Endodermal cell (in vitro differentiated cells): ENCODE measurements around the gene BMS1. TPM values are rescaled to one million over a fixed set of nuclear protein-coding genes. Genes with fewer than 3 reads are reported as not detected.
"Not testable (repeated sequence)": the region's sequence is repeated elsewhere in the genome, so short reads cannot be mapped to it uniquely, and the experiment has no call there.

Source experiments
- DNase-seq: peaks from one replicate; pipeline ENCODE4 v3.0.0-alpha.2; 2017
- H3K27ac ChIP-seq: 2 replicates; pipeline ENCODE4 v1.5.1; 2013; ENCODE audit warnings: mild to moderate bottlenecking, low read depth, low read length, moderate library complexity
- H3K27me3 ChIP-seq: 2 replicates; pipeline ENCODE4 v1.6.1; 2013; ENCODE audit warnings: mild to moderate bottlenecking, low read length, moderate library complexity; ENCODE audit not compliant: insufficient read depth, control insufficient read depth, poor library complexity, severe bottlenecking
- H3K36me3 ChIP-seq: 2 replicates; pipeline ENCODE4 v1.7.0; 2013; ENCODE audit warnings: mild to moderate bottlenecking, low read length, moderate library complexity; ENCODE audit not compliant: control insufficient read depth, insufficient read depth
- H3K4me1 ChIP-seq: one replicate; pipeline ENCODE4 v1.7.0; 2013; ENCODE audit warnings: low read length; ENCODE audit not compliant: control insufficient read depth, insufficient read depth
- H3K4me3 ChIP-seq: 2 replicates; pipeline ENCODE4 v1.5.1; 2013; ENCODE audit warnings: mild to moderate bottlenecking, low read length, moderate library complexity
- H3K9ac ChIP-seq: 2 replicates; pipeline ENCODE4 v1.6.1; 2013; ENCODE audit warnings: mild to moderate bottlenecking, low read length, moderate library complexity; ENCODE audit not compliant: poor library complexity, severe bottlenecking; ENCODE audit errors: extremely low read depth
- H3K9me3 ChIP-seq: 2 replicates; pipeline ENCODE4 v1.6.1; 2013; ENCODE audit warnings: mild to moderate bottlenecking, low read length, moderate library complexity; ENCODE audit not compliant: control insufficient read depth
- H3K27ac Mint-ChIP-seq: 2 replicates; pipeline ENCODE4 v1.8.0; 2020; ENCODE audit warnings: mixed read lengths
- H3K27me3 Mint-ChIP-seq: 2 replicates; pipeline ENCODE4 v1.8.0; 2021; ENCODE audit warnings: mild to moderate bottlenecking, mixed read lengths; ENCODE audit not compliant: insufficient read depth
- H3K36me3 Mint-ChIP-seq: 2 replicates; pipeline ENCODE4 v1.8.0; 2020; ENCODE audit warnings: low read depth, mixed read lengths
- H3K4me1 Mint-ChIP-seq: 2 replicates; pipeline ENCODE4 v1.8.0; 2020; ENCODE audit warnings: mixed read lengths
- H3K4me3 Mint-ChIP-seq: 2 replicates; pipeline ENCODE4 v1.8.0; 2020; ENCODE audit warnings: mild to moderate bottlenecking, moderate library complexity, mixed read lengths
- H3K9me3 Mint-ChIP-seq: 2 replicates; pipeline ENCODE4 v1.8.0; 2020; ENCODE audit warnings: mild to moderate bottlenecking, mixed read lengths
- WGBS, 2 experiments: methylation state at CpG; one replicate each; pipeline versions ENCODE4 v1.1.5 to v1.1.7; 2013; ENCODE audit warnings: missing lambda C conversion rate in 2 of 2, mixed read lengths in 1 of 2; ENCODE audit not compliant: insufficient coverage in 1 of 2, insufficient read length in 1 of 2; 5-methylcytosine and 5-hydroxymethylcytosine counted together
- total RNA-seq, 2 donors: library from RNA; stranded (reverse); fragmentation: NEBNext Ultra II Directional in 1 of 2; extraction: Animal tissue kit (Norgen Biotek cat#: 25700) in 1 of 2; gene quantifications; 2 replicates in 1 of 2; 3 replicates in 1 of 2; pipeline ENCODE4 v1.2.1, GENCODE V29; 2021
- TF ChIP-seq, protein P1 (sequence below): fragments of 200-600 bp; sonication (generic); conservative IDR thresholded peaks from 2 replicates; pipeline ENCODE4 v1.5.0; 2021; ENCODE audit warnings: antibody characterized with exemption, mild to moderate bottlenecking

BMS1 gene
- total RNA-seq, 2 donors from 2014 or later, result 19.8 to 24.2 TPM

DNA sequence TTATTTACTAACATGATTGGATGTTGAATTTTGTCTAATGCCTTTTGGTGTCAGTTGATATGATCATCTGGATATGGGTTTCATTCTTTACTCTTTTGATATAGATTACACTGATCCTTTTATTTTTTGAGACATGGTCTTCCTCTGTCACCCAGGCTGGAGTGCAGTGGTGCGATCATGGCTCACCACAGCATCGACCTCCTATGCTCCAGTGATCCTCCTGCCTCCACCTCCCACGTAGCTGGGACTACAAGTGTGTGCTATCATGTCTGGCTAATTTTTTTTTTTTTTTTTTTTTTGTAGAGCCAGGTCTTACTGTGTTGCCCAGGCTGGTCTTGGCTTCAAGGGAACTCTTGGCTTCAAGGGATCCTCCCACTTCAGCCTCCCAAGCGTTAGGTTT is 27.1 kb downstream of the BMS1 start:
- Mint-ChIP-seq H3K27me3 (no peaks in the 10 kb centered on the region), H3K4me1 (no peaks in the 10 kb centered on the region), H3K4me3 (no peak overlapping the region), H3K27ac (no peak overlapping the region), H3K9me3 (peaks cover 21% of the 10 kb centered on the region), H3K36me3 (peaks cover 87% of the 10 kb centered on the region)
- Histone ChIP-seq H3K36me3 (peaks cover 70% of the 10 kb centered on the region), H3K4me3 (no peak overlapping the region), H3K9ac (no peak overlapping the region), H3K4me1 (no peaks in the 10 kb centered on the region), H3K9me3 (peaks cover 17% of the 10 kb centered on the region), H3K27ac (no peak overlapping the region), H3K27me3 (no peaks in the 10 kb centered on the region)
- 83 to 91% methylated on average over 1 to 4 of the region's 4 CpGs for WGBS, 2 experiments
- TF ChIP-seq, protein P1, sequence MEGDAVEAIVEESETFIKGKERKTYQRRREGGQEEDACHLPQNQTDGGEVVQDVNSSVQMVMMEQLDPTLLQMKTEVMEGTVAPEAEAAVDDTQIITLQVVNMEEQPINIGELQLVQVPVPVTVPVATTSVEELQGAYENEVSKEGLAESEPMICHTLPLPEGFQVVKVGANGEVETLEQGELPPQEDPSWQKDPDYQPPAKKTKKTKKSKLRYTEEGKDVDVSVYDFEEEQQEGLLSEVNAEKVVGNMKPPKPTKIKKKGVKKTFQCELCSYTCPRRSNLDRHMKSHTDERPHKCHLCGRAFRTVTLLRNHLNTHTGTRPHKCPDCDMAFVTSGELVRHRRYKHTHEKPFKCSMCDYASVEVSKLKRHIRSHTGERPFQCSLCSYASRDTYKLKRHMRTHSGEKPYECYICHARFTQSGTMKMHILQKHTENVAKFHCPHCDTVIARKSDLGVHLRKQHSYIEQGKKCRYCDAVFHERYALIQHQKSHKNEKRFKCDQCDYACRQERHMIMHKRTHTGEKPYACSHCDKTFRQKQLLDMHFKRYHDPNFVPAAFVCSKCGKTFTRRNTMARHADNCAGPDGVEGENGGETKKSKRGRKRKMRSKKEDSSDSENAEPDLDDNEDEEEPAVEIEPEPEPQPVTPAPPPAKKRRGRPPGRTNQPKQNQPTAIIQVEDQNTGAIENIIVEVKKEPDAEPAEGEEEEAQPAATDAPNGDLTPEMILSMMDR, result no peak
- no peak for DNase-seq

DNA sequence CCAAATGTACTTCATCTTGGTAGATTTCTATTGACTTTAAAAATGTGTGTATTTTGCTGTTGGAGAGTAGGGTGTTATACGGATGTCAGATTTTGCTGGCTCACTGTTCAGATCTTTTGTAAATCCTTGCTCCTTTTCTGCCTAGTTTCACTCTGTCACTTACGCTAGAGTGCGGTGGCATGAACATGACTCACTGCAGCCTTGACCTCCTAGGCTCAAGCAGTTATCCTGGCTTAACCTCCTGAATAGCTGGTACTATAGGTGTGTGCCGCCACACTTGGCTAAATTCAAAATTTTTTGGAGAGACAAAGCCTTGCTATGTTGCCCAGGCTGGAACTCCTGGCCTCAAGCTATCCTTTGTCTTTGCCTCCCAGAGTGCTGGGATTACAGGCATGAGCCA is 29.4 kb downstream of the BMS1 start:
- Histone ChIP-seq H3K27me3 (no peaks in the 10 kb centered on the region), H3K4me1 (no peaks in the 10 kb centered on the region), H3K36me3 (peaks cover 53% of the 10 kb centered on the region), H3K4me3 (no peak overlapping the region), H3K27ac (no peak overlapping the region), H3K9ac (no peak overlapping the region), H3K9me3 (peaks cover 10% of the 10 kb centered on the region)
- TF ChIP-seq, protein P1, result no peak
- 95 to 100% methylated on average over 3 to 4 of the region's 4 CpGs for WGBS, 2 experiments
- Mint-ChIP-seq H3K36me3 (peaks cover 75% of the 10 kb centered on the region), H3K9me3 (peaks cover 20% of the 10 kb centered on the region), H3K4me3 (no peak overlapping the region), H3K27ac (peak overlapping the region; percentile 39), H3K4me1 (peaks cover 14% of the 10 kb centered on the region), H3K27me3 (no peaks in the 10 kb centered on the region)
- no peak for DNase-seq

DNA sequence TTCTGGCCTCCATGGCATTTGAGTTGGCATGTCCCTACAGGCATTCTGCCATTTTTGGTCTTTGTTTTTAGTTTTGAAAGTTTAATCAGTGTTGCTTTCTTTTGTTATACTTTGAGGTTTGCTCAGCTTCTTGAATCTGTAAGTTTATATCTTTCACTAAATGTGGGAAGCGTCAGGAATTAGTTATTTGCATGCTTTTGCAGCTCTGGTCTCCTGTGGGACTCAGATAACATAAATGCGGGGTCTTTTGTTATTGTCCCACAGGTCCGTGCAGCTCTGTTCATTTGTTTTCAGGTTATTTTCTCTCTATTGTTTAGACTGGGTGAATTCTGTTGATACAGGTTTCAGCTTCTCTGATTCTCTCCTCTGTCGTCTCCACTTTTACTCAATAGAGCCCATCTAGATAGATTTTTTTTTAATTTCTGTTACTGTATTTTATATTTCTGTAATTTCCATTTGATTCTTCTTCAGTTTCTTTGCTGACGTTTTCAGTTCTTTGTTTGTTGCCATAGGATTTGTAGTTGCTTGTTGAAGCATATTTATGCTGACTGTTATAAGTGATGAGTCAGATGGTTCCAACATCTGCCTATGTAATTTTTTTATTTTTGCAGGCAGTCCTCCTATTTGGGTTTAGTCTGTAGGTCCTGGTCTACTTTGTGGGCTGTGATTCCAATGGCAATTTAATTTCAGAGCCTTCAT is 31.5 kb downstream of the BMS1 start:
- H3K36me3 ChIP-seq, result peaks cover 53% of the 10 kb centered on the region
- H3K4me3 Mint-ChIP-seq, H3K27ac ChIP-seq, H3K4me3 ChIP-seq, H3K9me3 ChIP-seq, H3K9ac ChIP-seq, H3K27me3 Mint-ChIP-seq, H3K4me1 ChIP-seq, H3K27me3 ChIP-seq, H3K27ac Mint-ChIP-seq, DNase-seq: not testable (repeated sequence)
- 88 to 100% methylated on average over 1 to 4 of the region's 5 CpGs for WGBS, 2 experiments
- Mint-ChIP-seq H3K36me3 (peaks cover 77% of the 10 kb centered on the region), H3K9me3 (peaks cover 20% of the 10 kb centered on the region), H3K4me1 (peaks cover 27% of the 10 kb centered on the region)

DNA sequence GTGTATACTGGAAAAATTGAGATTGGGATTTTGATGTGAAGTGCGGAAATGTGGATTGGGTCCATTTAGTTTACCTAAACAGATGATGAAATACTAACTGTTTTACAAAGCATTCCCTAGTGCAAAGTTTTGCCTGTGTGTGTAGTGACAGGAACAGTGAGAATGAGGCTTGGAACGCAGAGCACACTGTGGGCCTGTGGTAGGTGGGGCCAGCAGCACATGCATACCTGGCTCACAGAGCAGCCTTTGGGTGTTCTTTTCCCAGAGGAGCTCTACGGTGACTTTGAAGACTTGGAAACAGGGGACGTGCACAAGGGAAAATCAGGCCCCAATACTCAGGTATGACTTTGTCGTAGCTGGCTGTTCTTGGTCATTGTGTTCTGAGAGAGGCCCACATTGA is 33.7 kb downstream of the BMS1 start:
- not testable (repeated sequence) for H3K27me3 Mint-ChIP-seq
- 59 to 83% methylated on average over 1 to 5 of the region's 5 CpGs for WGBS, 2 experiments

More for the DNA sequence above, 33.7 kb downstream of the BMS1 start:
- Mint-ChIP-seq H3K27ac (peak overlapping the region; percentile 88), H3K4me1 (peaks cover 27% of the 10 kb centered on the region), H3K4me3 (peak overlapping the region; percentile 18), H3K9me3 (peaks cover 20% of the 10 kb centered on the region), H3K36me3 (peaks cover 75% of the 10 kb centered on the region)
- peaks cover 41% of the 10 kb centered on the region for H3K36me3 ChIP-seq
- H3K4me1 ChIP-seq, H3K9ac ChIP-seq, H3K27ac ChIP-seq, H3K27me3 ChIP-seq, H3K9me3 ChIP-seq, H3K4me3 ChIP-seq: not testable (repeated sequence)
- DNase-seq, result peak; percentile 72
